Measurements from ENCODE around the gene ANKRD11.
A peak's percentile ranks its signal among the peaks of the same experiment; 100 is the strongest.

Gene ANKRD11

DNA sequence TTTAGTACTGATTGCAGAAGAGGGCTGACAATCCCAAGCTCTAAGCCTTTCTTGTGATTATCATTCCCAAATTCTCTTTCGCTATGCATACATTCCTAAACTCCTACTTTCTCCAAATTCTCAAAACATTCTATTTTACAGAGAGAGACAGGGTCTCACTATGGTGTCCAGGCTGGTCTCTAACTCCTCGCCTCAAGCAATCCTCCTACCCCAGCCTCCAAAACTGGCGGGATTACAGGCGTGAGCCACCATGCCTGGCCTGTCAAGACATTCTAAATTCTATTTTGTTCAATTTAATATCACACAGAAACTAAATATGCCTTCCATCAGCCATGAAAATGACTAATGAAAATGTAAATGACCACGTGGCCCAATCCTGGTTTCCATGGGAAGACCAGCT is 39.8 kb downstream of the ANKRD11 start:
- H3K4me2 ChIP-seq (ENCODE audit: low read depth, low read length), result peak overlapping the region; percentile 25; the same call in 1 of the 2 replicates
- peak overlapping the region; percentile 72; the same call in 1 of the 2 replicates for H3K27ac ChIP-seq (ENCODE audit: low read length)
- no peaks in the 10 kb centered on the region for H3K9me2 ChIP-seq (replicated peaks; ENCODE audit: insufficient read depth, low read length)
- no peaks in the 10 kb centered on the region for H3K9me3 ChIP-seq (replicated peaks; ENCODE audit: insufficient read depth, low read length)
- DNase-seq, result no peak
- no peak overlapping the region for H3K4me3 ChIP-seq (ENCODE audit: low read length)
- no peaks in the 10 kb centered on the region for H3K36me3 ChIP-seq (replicated peaks; ENCODE audit: insufficient read depth, low read length)
- peaks cover 42% of the 10 kb centered on the region for H3K4me1 ChIP-seq (ENCODE audit: low read length)
- no peaks in the 10 kb centered on the region for H3K27me3 ChIP-seq (replicated peaks; ENCODE audit: insufficient read depth, low read length)
- H3F3A ChIP-seq (ENCODE audit: insufficient read depth, low read length), result peaks cover 26% of the 10 kb centered on the region
- no peak overlapping the region for H2AFZ ChIP-seq (ENCODE audit: low read length)
- H4K20me1 ChIP-seq (ENCODE audit: insufficient read depth, low read length), result peaks cover 24% of the 10 kb centered on the region
- TF ChIP-seq, protein P1, sequence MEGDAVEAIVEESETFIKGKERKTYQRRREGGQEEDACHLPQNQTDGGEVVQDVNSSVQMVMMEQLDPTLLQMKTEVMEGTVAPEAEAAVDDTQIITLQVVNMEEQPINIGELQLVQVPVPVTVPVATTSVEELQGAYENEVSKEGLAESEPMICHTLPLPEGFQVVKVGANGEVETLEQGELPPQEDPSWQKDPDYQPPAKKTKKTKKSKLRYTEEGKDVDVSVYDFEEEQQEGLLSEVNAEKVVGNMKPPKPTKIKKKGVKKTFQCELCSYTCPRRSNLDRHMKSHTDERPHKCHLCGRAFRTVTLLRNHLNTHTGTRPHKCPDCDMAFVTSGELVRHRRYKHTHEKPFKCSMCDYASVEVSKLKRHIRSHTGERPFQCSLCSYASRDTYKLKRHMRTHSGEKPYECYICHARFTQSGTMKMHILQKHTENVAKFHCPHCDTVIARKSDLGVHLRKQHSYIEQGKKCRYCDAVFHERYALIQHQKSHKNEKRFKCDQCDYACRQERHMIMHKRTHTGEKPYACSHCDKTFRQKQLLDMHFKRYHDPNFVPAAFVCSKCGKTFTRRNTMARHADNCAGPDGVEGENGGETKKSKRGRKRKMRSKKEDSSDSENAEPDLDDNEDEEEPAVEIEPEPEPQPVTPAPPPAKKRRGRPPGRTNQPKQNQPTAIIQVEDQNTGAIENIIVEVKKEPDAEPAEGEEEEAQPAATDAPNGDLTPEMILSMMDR (IDR thresholded peaks at IDR 0.05; ENCODE audit: low read length), result no peak
- no peak for TF ChIP-seq EZH2 (optimal IDR thresholded peaks at IDR 0.05; ENCODE audit: low read depth, low read length)
- no peak for TF ChIP-seq EZH2phosphoT487 (IDR thresholded peaks at IDR 0.05; ENCODE audit: low read length)
- H3K9ac ChIP-seq (ENCODE audit: low read length), result no peak overlapping the region
- H3K79me2 ChIP-seq (ENCODE audit: low read length), result peaks cover 89% of the 10 kb centered on the region

DNA sequence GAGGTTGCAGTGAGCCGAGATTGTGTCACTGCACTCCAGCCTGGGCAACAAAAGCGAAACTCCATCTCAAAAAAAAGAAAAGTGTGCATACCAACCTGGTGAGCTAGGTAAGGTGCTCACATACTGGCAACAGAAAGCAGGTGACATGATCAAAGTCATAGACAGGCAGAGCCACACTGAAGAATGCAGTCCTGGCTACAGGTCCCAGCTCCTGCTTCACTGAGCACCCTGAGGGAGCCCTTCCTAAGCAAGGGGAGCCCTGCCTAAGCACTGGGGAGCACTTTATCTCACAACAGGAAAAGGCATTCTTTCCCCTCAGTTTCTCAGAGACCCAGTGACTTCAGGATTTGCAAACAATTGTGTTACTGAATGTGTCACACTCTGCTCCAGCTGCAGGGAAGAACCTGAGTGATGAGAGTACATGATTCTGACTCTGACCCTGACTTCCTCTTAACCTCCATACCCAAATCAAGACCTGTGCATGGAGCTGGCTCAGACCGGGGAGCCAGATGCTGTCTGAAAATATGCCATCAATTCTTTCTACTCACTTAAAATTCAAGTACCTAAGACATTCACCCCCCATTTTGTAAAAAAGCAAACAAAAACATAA is 40.5 kb downstream of the ANKRD11 start:
- Histone ChIP-seq H3K79me2 (ENCODE audit: low read length) (peaks cover 89% of the 10 kb centered on the region), H3K9ac (ENCODE audit: low read length) (no peak overlapping the region), H3K4me2 (ENCODE audit: low read depth, low read length) (peak overlapping the region; percentile 25; the same call in 1 of the 2 replicates), H2AFZ (ENCODE audit: low read length) (no peak overlapping the region), H3K27ac (ENCODE audit: low read length) (peak overlapping the region; percentile 72; the same call in 1 of the 2 replicates), H3K4me3 (ENCODE audit: low read length) (no peak overlapping the region), H3F3A (ENCODE audit: insufficient read depth, low read length) (peaks cover 26% of the 10 kb centered on the region), H3K9me2 (replicated peaks; ENCODE audit: insufficient read depth, low read length) (no peaks in the 10 kb centered on the region), H4K20me1 (ENCODE audit: insufficient read depth, low read length) (peaks cover 28% of the 10 kb centered on the region), H3K9me3 (replicated peaks; ENCODE audit: insufficient read depth, low read length) (no peaks in the 10 kb centered on the region), H3K36me3 (replicated peaks; ENCODE audit: insufficient read depth, low read length) (no peaks in the 10 kb centered on the region), H3K4me1 (ENCODE audit: low read length) (peaks cover 42% of the 10 kb centered on the region), H3K27me3 (replicated peaks; ENCODE audit: insufficient read depth, low read length) (no peaks in the 10 kb centered on the region)
- TF ChIP-seq EZH2 (optimal IDR thresholded peaks at IDR 0.05; ENCODE audit: low read depth, low read length) (no peak), EZH2phosphoT487 (IDR thresholded peaks at IDR 0.05; ENCODE audit: low read length) (no peak)
- TF ChIP-seq, protein P1 (IDR thresholded peaks at IDR 0.05; ENCODE audit: low read length), result no peak
- peak; percentile 50 for DNase-seq

DNA sequence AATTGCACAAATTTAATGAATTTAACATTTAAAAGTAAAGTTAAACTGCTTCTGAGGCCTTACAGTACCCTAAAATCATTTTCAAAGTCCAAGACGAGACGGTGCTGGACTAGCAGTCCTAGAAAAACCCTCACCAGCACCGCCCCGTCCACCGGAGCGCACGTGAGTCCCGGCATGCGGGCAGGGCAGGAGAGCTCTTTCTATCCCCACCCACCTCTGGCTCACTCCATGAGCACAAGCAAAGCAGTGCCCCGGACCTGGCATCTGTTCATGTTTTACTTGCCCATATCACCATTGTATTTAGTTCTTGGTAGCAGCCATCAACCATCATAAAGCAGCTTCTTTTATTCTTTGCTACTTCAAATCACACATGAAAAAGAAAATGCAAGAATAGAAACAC is 41.7 kb downstream of the ANKRD11 start:
- no peak overlapping the region for H3K4me2 ChIP-seq (ENCODE audit: low read depth, low read length)
- no peaks in the 10 kb centered on the region for H3K36me3 ChIP-seq (replicated peaks; ENCODE audit: insufficient read depth, low read length)
- H3K9ac ChIP-seq (ENCODE audit: low read length), result no peak overlapping the region
- peaks cover 93% of the 10 kb centered on the region for H3K79me2 ChIP-seq (ENCODE audit: low read length)
- peaks cover 36% of the 10 kb centered on the region for H3K4me1 ChIP-seq (ENCODE audit: low read length)
- peaks cover 32% of the 10 kb centered on the region for H4K20me1 ChIP-seq (ENCODE audit: insufficient read depth, low read length)
- TF ChIP-seq EZH2 (optimal IDR thresholded peaks at IDR 0.05; ENCODE audit: low read depth, low read length), result no peak
- TF ChIP-seq, protein P1 (IDR thresholded peaks at IDR 0.05; ENCODE audit: low read length), result no peak
- no peak for TF ChIP-seq EZH2phosphoT487 (IDR thresholded peaks at IDR 0.05; ENCODE audit: low read length)
- H3K4me3 ChIP-seq (ENCODE audit: low read length), result no peak overlapping the region
- H2AFZ ChIP-seq (ENCODE audit: low read length), result no peak overlapping the region
- no peaks in the 10 kb centered on the region for H3K9me3 ChIP-seq (replicated peaks; ENCODE audit: insufficient read depth, low read length)
- peaks cover 26% of the 10 kb centered on the region for H3F3A ChIP-seq (ENCODE audit: insufficient read depth, low read length)
- no peak overlapping the region for H3K27ac ChIP-seq (ENCODE audit: low read length)
- no peaks in the 10 kb centered on the region for H3K27me3 ChIP-seq (replicated peaks; ENCODE audit: insufficient read depth, low read length)
- H3K9me2 ChIP-seq (replicated peaks; ENCODE audit: insufficient read depth, low read length), result no peaks in the 10 kb centered on the region
- no peak for DNase-seq

Measured in MM.1S (cell line).